Spleen (tissue), 7 donors: ENCODE results near the gene MAFF.

Experiments used
- CTCF ChIP-seq, 11 experiments: fragments of 200-600 bp in 7 of 11; fragments of 450-650 bp in 4 of 11; sonication (generic) in 4 of 11; IDR thresholded peaks in 8 of 11; conservative IDR thresholded peaks in 3 of 11; 1 replicate in 7 of 11; 2 replicates in 4 of 11; pipeline versions ENCODE4 v1.4.0 to v1.8.0; 2016 to 2021; ENCODE audit warnings: antibody characterized with exemption in 11 of 11, inconsistent platforms in 4 of 11, mild to moderate bottlenecking in 1 of 11
- POLR2A ChIP-seq, 3 donors: fragments of 450-650 bp; IDR thresholded peaks; one replicate each; pipeline ENCODE4 v1.5.1; 2017; ENCODE audit warnings: antibody characterized with exemption in 3 of 3, mild to moderate bottlenecking in 1 of 3
- POLR2AphosphoS5 ChIP-seq, 3 donors: sonication (generic); formaldehyde crosslinking; IDR thresholded peaks; one replicate each; pipeline ENCODE4 v1.5.1; 2017; ENCODE audit warnings: antibody characterized with exemption in 3 of 3
- donor health status: DM: no; HTN: no; CAD: no; lungs with moderate emphysema.
- donor health status: DM: no; HTN: no; CAD: no.
- donor health status: DM: no; HTN: no; CAD: no.

DNA sequence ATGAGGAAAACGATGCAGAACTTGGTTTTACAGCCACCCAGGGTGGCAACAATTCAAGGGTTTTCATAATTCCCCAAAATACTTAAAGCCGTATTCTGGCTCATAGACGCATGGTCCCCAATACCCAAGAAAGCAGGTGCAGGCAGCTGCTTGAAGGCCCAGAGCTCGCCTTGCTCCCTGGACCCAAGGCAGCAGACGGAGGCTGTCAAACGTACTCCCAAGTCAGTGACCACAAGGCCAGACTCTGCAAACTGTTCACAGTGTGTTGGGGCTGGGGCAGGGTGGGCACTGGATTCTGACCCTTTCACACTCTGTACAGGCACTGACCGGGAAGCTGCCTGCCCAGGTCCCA, 49.5 kb downstream of the MAFF start:
- TF ChIP-seq POLR2A (IDR thresholded peaks at IDR 0.05): no peak
- no peak for TF ChIP-seq CTCF (IDR thresholded peaks at IDR 0.05 in 8 of 11, conservative IDR thresholded peaks at IDR 0.05 in 3 of 11)
- no peak for TF ChIP-seq POLR2AphosphoS5 (IDR thresholded peaks at IDR 0.05)
